NCI-H774 (cell line): ENCODE measurements around the gene NMRAL1.

ENCODE experiments used
- DNase-seq: peaks from one replicate; lab custom pipeline; 2025; lab: John Stamatoyannopoulos, UW

The NMRAL1 gene

DNA sequence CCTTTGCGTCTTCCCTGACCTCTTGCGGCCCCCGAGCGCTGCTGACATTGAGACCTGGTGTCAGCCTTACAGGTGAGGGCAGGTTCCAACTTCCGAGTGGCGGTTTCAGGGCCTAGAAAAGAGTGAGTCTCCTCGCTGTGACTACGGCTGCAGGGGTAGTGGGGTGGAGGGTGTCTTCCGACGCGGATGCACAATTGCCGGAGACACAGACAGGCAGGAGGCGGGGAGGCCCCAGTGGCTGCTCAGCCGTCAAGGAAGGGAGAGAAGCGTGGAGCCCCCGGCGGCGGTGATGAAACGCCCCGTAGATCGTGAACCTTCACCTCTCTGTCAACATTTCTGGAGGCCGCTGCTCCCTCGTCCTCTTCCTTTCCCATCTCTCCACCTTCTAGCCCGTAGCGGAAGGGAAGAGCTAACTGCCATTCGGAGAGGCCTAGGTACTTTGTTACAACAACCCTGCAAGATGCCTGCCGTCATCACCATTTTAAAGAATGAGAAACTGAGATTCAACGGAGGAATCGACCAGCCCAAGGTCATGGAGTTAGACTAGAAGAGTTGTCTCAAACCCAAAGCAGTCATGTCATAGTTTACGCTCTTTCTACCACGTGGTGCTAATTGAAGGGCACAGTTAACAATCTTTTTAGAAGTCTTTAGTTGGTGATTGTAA lies 48.3 kb downstream of the NMRAL1 start:
- DNase-seq, result no peak

- peak; percentile 88 for DNase-seq
Observed at GRCh38 chr16:4425378-4426020, 48.9 kb downstream of the NMRAL1 start, which contains the start of gene DNAJA3. Gene DNAJA3, plus strand, starts transcription at chr16:4425868. Its CDS starts 14 bp downstream, at chr16:4425882.

DNA sequence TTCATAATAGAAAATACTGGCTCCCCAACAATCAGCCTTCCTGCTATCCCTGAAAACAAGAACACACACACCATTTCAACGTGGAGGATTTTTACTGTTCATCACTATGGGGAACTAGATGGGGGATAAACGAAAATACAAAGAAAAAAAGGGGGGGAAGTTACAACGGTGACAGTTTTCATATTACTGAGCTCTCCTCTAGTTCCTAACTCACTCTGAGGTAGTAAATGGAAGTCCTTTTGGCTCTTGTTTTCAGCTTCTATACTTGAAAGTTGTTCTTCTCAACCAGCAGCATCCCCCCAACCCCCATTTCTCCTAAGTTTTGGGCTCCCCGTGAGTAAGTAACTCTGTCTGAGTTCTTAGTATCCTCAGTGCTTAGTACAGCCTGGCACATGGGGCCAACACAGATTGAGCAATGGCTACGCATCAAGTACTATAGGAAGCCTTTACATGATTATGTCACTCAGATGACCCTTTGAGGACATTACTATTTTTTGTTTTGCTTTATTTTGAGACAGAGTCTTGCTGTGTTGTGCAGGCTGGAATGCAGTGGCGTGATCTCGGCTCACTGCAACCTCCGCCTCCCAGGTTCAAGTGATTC lies 53.8 kb downstream of the NMRAL1 start:
- DNase-seq, result no peak

DNA sequence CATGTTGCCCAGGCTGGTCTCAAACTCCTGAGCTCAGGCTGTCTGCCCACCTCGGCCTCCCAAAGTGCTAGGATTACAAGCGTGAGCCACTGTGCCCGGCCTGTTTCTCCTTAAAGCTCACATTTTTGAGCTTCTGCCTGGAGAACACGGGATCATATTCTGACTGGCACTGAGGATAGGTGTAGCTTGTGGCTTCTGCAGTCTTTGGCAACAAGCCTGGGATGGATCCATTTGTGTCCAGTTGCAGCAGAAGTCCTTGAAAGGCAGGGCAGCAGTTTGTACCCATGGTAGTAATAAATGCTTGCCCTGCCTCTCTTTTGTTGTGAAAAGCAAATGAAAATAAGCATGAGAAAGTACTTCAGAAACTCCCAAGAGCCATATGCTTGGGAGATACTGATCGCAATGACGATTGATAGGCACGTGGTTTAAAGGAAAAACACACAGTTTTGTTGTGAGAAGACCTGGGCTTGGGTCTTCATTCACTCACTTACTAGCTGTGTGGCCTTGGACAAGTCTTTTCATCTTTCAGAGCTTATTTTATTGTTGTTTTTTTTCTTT lies 54.9 kb downstream of the NMRAL1 start:
- DNase-seq, result no peak

- DNase-seq, result peak; percentile 89
Observed at GRCh38 chr16:4416200-4417032, 58.0 kb downstream of the NMRAL1 start, which contains the start of gene CORO7. Gene CORO7, minus strand, starts transcription at chr16:4416596. Its CDS starts 78 bp downstream, at chr16:4416518.

GRCh38 chr16:4415538-4416199 lies 58.8 kb downstream of the NMRAL1 start:
- DNase-seq, result peak; percentile 26

GRCh38 chr16:4414187-4414917 lies 60.1 kb downstream of the NMRAL1 start:
- DNase-seq, result peak; percentile 37

DNA sequence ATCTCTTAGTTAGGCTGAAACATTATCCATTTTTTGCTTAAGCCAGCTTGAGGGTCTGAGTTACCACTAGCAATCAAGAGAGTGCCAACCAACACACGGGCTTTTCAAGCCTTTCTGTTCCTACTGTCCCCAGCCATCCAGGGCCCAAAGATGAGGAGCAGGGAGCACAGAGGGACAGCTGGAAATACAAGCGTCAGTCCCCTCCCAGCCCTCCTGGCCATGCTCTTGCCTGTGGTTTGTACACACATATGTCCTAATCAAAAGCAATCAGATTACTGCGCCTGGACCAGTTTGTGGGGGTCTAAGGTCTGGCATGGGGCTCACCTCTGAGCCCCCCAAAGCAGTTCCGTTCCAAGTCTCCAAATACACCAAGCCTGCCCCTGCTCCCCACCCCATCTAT lies 61.6 kb downstream of the NMRAL1 start:
- DNase-seq, result no peak

GRCh38 chr16:4412159-4412558 lies 62.3 kb downstream of the NMRAL1 start:
- DNase-seq, result no peak
